ENCODE results near the gene RFLNA.

Gene RFLNA

GRCh38 chr12:124303579-124304313, 8.9 kb downstream of the RFLNA start:
- DNase-seq (ENCODE audit: low read depth in 2 of 2): no peak

GRCh38 chr12:124304314-124304790, 9.5 kb downstream of the RFLNA start:
- DNase-seq (ENCODE audit: low read depth in 2 of 2): no peak

- no peak for DNase-seq (ENCODE audit: low read depth in 2 of 2)
Observed at GRCh38 chr12:124305136-124305535, 10.2 kb downstream of the RFLNA start.

- DNase-seq (ENCODE audit: low read depth in 2 of 2): no peak
Observed at GRCh38 chr12:124305776-124306685, 11.1 kb downstream of the RFLNA start.

GRCh38 chr12:124306686-124307555, 12.0 kb downstream of the RFLNA start:
- no peak for DNase-seq (ENCODE audit: low read depth in 2 of 2)

- no peak for DNase-seq (ENCODE audit: low read depth in 2 of 2)
Observed at GRCh38 chr12:124307556-124307825, 12.6 kb downstream of the RFLNA start.

GRCh38 chr12:124308741-124309140, 13.8 kb downstream of the RFLNA start:
- DNase-seq (ENCODE audit: low read depth in 2 of 2): no peak

GRCh38 chr12:124309231-124309630, 14.3 kb downstream of the RFLNA start:
- DNase-seq (ENCODE audit: low read depth in 2 of 2): no peak

- no peak for DNase-seq (ENCODE audit: low read depth in 2 of 2)
Observed at GRCh38 chr12:124309744-124310143, 14.9 kb downstream of the RFLNA start.

GRCh38 chr12:124310178-124310577, 15.3 kb downstream of the RFLNA start:
- no peak for DNase-seq (ENCODE audit: low read depth in 2 of 2)

GRCh38 chr12:124310785-124311184, 15.9 kb downstream of the RFLNA start:
- DNase-seq (ENCODE audit: low read depth in 2 of 2): no peak

- DNase-seq (ENCODE audit: low read depth in 2 of 2): no peak
Observed at GRCh38 chr12:124311292-124312109, 16.6 kb downstream of the RFLNA start.

GRCh38 chr12:124312601-124313000, 17.7 kb downstream of the RFLNA start:
- no peak for DNase-seq (ENCODE audit: low read depth in 2 of 2)

GRCh38 chr12:124314207-124314606, 19.3 kb downstream of the RFLNA start:
- DNase-seq (ENCODE audit: low read depth in 2 of 2): no peak

GRCh38 chr12:124314766-124315165, 19.9 kb downstream of the RFLNA start:
- DNase-seq (ENCODE audit: low read depth in 2 of 2): no peak

GRCh38 chr12:124315372-124316044, 20.6 kb downstream of the RFLNA start:
- no peak for DNase-seq (ENCODE audit: low read depth in 2 of 2)

GRCh38 chr12:124316257-124316900, 21.5 kb downstream of the RFLNA start:
- no peak for DNase-seq (ENCODE audit: low read depth in 2 of 2)

- no peak for DNase-seq (ENCODE audit: low read depth in 2 of 2)
Observed at GRCh38 chr12:124317400-124317799, 22.5 kb downstream of the RFLNA start.

- no peak for DNase-seq (ENCODE audit: low read depth in 2 of 2)
Observed at GRCh38 chr12:124318278-124319020, 23.6 kb downstream of the RFLNA start.
